NCI-H69 (cell line): Measurements from ENCODE around the gene LXN.
A peak's percentile ranks its signal among the peaks of the same experiment; 100 is the strongest.

Experiments used
- DNase-seq: peaks from one replicate; lab custom pipeline; 2025; lab: John Stamatoyannopoulos, UW

The LXN gene

DNA sequence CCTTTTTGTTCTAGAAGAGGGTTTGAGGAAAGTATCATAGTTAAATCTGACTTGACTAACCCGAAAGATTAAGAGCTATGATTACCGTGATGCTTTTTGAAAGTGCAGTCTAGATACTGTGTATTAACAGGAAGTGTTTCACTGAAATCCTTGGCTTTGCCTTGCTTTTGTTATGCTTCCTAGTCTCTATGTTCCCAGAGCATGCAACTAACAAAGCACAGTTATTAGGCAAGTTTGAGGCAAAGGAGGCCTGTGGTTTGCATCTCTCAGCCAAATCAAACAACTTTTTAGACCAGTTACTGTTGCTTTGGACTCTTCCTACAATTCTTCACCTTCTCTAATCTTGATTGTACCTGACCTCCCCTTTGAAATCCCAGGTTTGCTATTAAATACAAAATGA lies 3.9 kb downstream of the LXN start:
- no peak for DNase-seq

DNA sequence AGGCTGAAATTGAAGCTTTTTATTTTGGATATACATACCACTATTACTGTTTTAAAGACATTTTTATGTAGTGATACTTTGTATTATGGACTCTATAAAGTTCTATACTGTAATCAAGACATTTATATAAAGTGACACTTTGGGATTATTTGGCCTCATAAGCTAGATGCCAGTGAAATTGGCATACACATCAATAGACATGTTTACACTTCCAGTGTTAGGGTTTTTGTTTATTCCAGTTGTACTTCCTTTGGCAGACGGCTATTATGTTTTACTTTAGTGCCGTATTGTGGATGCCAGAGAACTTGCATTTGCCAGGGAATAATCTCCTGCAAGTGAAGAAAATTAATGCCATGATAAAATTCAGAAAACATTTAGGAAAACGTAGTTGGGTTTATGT lies 6.0 kb downstream of the LXN start:
- no peak for DNase-seq

DNA sequence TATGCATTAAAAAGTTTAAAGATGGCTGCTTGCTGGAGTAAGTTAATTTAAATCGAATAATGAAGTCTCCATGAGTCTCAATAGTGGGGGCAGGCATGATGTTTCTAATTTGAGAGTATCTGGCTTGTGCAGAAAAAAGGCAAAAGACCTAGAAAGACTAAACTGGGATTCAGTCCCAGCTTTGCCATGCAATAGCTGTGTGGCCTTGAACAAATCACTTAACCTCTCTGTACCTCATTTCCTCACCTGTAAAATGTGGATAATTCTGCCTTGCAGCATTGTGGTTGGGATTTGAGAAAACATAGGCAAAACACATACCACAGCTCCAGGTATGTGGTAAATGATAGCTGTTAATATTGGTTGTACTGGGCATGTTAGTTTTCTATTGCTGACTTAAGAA lies 8.6 kb downstream of the LXN start:
- DNase-seq: no peak

GRCh38 chr3:158663246-158663645 lies 9.2 kb downstream of the LXN start:
- no peak for DNase-seq

- DNase-seq: no peak
Measured at GRCh38 chr3:158660711-158661110, 11.7 kb downstream of the LXN start.

DNA sequence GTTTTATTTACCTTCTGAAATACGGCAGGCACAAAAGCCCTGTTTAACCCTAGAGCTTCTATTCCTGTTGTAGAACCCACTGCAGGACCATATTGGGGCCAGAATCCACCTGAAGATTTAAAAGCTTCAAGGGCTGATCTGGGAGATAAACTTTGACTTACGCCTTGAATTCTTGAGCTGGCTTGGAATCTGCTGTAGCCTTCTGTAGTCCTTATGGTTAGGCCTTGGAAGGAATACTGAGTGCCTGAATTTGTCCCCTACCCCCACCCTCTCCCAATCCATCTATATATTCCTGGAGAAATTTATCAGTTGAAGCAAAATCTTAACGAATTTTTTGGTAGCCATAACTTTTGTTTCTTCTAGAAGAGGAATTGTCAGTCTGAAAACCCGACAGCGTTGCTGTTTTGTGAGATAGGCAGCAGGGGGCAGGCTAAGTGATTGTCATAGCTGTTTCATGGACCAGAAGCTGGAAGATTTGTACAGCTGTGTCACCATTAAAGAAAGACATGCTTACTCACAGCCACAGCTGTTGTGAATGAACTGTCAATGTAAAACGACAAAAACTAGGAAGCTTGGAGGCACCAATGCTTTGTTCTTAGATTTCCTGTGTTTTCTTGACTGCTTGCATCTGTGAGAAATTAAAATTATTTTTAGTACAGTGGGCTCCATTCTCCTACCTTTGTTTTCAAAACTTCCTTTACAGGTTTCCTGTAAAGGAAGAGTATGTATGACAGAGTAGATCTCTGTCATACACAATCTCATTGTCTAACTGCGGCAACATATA lies 12.8 kb downstream of the LXN start:
- DNase-seq: peak; percentile 40

DNA sequence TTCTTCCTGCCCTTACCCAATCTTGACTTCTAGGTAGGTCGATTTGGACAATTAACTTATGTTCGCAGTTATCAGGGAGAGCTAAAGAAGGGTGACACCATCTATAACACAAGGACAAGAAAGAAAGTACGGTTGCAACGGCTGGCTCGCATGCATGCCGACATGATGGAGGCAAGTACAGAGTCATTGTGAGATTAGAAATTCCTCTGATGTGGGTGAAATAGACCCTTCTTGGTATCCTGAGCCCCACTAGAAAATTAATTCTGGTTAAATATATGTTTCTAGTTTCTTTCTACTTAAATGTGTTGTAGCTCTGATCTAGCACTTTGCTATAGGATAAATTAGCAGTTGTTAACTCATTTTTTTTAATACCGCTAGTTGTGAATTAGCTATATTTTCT lies 13.6 kb downstream of the LXN start:
- no peak for DNase-seq

GRCh38 chr3:158652463-158652862 lies 20.0 kb downstream of the LXN start:
- DNase-seq: no peak

- no peak for DNase-seq
Measured at GRCh38 chr3:158651192-158651591, 21.3 kb downstream of the LXN start.

DNA sequence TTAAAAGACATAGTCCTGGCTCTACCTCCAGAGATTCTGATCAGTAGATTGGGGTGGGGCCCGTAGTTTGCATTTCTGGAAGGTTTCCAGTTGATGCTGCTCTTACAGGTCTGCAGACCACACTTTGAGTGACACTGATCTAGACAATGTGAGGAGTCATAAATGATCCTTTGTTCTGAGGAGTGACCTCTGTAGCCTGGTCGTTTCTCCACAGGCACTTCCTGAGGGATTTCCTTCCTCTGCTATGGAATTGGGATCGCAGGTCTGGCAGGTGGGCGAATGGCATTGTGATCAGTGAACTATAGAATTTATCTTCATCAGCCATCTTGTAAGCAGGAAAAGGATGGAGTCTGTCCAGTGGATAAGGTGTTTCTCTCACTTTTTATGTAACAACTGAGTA lies 22.7 kb downstream of the LXN start:
- DNase-seq: no peak

GRCh38 chr3:158644345-158644908 lies 28.0 kb downstream of the LXN start, which contains the start of gene GFM1:
TSS of gene GFM1 (plus strand) at chr3:158644527. CDS start at chr3:158644635, 108 bp downstream.
- DNase-seq: peak; percentile 94

GRCh38 chr3:158642474-158643210 lies 29.8 kb downstream of the LXN start:
- no peak for DNase-seq

GRCh38 chr3:158642005-158642404 lies 30.4 kb downstream of the LXN start:
- DNase-seq: no peak

GRCh38 chr3:158640646-158641045 lies 31.8 kb downstream of the LXN start:
- no peak for DNase-seq

DNA sequence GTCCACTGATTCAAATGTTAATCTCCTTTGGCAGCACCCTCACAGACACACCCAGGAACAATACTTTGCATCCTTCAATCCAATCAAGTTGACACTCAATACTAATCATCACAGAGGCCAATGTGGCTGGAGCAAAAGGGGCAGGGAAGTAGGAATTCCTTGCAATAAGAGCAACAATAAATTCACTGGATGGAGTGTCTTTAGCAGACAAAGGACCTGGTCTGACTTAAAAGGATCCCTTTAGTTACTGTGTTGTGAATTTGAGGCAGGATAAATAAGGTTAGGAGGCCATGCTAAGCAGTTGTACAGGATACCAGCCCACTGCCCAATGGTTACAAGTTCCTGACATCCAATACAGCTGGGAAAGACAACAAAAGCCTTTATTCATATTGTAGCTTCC lies 40.5 kb downstream of the LXN start:
- no peak for DNase-seq

DNA sequence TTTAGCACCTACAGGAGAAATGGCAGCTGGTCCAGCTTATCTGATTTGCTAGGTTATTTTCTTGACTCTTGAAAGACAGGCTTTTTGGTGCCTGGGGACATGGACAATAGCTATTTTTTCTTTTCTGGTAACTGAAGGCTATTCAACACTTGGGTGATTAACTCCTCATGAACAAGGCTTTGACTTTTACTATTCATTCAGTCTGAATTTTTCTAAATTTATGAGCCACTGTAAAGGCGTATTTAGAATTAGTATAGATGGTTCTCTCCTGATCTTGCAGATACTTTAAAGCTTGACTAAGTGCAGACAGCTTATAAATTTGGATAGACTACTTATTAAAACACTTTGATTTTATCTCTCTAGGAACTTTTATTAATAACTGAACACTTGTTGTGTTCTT lies 46.6 kb downstream of the LXN start:
- DNase-seq: no peak

- no peak for DNase-seq
Measured at GRCh38 chr3:158617982-158618875, 54.2 kb downstream of the LXN start.
